IPS DF 4.7 (cell line): ENCODE measurements around the gene LRRC28.

ENCODE experiments used
- DNase-seq: peaks from one replicate; pipeline ENCODE4 v3.0.0-alpha.2; 2013; ENCODE audit warnings: low spot score; ENCODE audit errors: extremely low read depth

LRRC28 gene

DNA sequence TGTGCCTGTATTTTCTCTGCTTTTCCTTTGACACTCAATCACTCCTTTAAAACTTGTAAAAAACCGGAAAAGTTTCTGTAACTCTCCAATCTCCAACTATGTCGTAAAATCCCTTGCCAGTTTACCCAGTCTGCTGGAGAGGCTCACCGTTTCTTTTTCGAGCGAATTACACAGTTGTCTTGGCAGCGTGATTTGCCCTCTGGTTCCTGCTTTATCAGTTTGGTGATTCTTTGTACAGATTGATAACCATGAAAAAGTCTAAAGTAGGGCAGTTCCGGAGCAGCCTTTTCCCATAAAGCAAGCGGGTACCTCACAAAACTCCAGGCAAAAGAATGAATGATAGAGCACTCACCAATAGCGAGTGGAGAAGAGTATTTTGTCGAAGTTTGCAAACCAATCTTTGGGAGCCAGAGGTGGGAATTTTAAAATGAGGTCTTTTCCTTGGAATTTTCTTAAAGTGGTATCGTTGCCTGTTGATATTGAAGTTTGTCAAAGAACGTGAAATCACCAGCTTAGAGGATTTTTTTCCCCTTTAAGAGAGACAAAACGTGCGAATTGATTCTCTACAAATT, 1.9 kb upstream of the LRRC28 start, which contains the start of gene TTC23:
TTC23 (minus strand) TSS at position 312 of the 572 bp plus-strand sequence. CDS start 20,869 bp downstream, outside the sequence.
- DNase-seq, result no peak

DNA sequence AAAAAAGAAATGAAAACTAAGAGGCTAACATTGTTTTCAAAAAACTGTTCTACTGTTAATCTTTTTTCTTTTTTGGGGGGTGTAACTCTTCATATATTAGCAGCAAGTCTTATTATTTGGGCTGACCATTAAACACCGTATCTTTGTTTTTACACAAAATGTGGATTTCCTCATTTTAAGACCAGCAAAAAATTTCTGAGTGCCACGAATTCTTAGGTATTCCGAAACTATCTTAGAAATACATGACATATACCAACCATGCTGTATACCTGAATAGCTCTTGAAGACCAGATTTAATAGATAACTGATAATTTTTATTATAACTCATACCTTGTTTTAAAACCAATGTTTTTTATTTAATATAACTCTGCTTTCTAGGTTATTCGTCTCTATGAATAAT, 1.3 kb upstream of the LRRC28 start:
- DNase-seq, result no peak

DNA sequence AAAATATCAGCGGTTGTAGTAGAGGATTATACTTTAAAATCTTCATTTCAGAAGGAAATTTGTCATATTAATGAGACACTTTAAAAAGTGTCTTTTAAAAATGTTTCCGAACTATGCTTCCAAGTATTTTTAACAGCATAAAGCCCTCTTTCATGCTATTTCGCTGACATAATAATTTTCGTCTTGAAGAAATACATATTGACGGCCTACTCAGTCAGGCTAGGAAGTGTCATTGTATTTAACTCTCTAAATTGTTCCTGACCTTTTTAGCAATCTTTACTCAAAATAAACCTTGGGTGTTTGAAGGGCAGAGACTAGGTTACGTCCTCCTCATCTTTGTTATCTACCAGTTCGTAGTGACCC, 806 bp upstream of the LRRC28 start:
- no peak for DNase-seq

DNA sequence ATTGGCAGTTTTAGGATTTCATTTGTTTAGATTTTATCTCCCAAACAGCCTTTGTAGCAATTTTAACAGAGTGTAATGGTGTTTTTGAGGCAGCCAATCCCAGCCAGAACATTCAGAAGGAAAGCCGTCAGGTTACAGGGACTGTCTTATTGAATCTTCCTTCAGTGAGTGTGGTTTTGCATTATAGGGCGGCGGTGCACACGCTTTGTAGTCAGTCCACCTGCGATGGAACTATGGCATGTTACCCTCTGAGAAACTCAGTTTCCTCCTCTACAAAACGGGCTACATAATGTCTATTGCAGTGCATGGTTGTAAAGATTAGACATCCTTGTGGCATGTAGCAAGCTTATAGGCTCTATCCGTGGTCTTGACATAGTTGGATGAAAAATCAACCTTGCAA, 1.0 kb downstream of the LRRC28 start:
- DNase-seq, result no peak

DNA sequence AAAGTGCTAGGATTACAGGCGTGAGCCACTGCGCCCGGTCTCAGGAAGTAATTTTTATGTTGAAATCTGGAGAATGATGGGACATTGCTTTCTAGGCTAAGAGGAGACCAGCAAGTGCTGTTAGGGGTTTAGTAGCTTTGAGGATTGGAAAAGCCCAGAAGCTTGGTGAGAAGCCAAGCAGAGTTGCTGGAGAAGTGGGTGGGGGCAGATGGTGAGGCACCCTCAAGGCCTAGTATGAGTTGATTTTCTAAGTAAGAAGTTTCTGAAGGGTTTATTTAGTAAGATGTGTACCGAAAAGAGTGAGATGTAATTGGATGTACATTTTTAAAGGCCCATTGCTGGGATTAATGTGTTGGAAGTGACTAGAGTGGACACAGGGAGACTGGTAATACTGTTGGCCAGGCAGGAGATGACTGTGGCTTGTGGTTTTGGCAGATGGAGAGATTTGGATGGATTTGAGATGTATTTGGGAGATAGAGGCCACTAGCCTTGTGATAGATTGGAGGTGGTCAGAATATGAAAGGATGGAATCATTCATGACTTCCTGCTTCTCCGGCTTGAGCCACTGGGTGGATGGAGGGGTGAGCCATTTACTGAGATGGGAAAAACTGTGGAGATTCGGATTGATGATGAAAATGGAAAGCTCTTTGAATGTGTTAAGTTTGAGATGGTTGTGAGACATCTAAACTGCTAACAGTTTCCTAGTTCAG, 2.3 kb downstream of the LRRC28 start:
- no peak for DNase-seq

DNA sequence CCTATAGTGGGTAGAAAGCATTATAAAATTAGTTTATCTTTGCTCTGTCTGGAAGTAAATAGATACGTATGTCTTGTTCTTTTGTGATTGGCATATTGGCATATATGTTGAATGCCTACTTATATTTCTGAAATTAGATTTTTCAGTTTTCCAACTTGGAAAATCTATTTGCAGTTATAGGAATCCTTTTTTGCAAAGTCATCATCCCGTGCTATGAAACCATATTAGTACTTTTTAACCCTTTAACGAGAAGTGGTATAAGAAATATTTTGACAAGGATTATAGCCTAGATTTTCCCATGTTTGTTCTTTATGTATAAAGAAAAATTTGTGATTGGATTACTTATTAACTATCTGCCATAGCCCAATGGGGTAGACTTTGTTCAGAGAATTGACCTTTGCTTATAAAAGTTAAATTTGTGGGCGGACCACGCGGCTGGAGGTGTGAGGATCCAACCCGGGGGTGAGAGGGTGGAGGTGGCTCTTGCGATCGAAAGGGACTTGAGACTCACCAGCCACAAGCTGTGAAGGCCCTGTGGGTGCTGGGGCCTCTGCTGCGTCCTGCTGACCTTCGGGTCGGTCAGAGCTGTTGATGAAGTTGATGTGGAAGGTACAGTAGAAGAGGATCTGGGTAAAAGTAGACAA, 5.9 kb downstream of the LRRC28 start:
- no peak for DNase-seq

DNA sequence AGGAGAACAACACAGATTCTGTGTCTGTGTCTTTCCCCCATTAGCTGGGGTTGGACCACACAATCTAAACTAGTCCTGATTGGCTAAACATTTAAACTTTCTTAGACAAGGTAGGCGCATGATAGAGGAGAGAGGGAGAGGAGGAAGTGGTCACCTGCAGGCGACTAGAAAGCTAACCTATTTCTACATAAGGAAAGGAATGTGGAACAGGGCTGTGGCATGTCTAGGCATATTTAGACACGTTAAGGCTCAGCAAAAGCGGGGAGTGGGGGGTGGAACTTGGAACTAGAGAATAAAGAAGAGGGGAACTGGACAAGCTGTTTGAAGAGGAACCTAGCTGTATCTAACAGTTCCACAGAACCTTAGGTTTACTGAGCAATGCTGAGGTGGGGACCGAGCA, 12.8 kb downstream of the LRRC28 start:
- no peak for DNase-seq

GRCh38 chr15:99265541-99266070, 14.3 kb downstream of the LRRC28 start:
- DNase-seq, result no peak

DNA sequence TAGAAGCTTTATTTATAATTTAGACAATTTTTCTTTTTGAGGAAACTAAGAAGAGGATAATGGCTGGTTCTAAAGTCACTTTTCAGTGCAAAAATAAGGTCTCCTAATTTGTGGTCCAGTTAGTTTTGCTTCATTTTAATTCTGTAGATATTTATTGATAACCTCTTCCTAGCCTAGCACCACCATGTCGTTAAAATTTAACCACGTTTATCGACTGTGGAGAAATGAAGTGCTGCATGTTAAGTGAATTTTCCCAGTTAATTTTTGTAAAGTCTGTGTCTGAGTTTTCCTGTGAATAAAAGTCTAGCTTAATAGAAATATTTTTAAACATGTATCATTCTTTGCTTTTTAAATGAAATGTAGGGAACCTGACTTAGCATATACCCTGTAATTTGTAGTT, 16.7 kb downstream of the LRRC28 start:
- no peak for DNase-seq

GRCh38 chr15:99268431-99268830, 17.1 kb downstream of the LRRC28 start:
- no peak for DNase-seq

- DNase-seq, result no peak
Observed at GRCh38 chr15:99273801-99274200, 22.5 kb downstream of the LRRC28 start.

GRCh38 chr15:99275061-99275460, 23.8 kb downstream of the LRRC28 start:
- DNase-seq, result no peak

DNA sequence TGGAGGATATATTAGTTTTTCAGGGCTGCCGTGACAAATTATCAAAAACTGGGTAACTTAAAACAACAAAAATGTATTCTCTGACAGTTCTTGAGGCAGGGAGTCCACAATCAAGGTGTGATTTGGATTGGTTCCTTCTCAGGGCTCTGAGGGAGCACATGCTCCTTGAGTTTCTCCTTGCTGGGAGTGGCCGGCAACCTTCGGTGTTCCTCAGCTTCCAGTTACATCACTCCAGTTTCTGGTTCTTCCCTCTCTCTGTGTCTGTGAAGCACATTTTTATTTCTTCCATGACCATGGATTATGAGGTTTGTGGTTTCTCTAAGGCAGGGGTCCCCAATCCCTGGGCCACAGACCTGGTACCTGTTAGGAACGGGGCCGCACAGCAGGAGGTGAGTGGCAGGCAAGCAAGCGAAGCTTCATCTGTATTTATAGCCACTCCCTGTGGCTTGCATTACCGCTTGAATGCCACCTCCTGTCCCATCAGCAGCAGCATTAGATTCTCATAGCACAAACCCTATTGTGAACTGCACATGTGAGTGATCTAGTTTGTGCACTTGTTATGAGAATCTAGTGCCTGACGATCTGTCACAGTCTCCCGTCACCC, 24.3 kb downstream of the LRRC28 start:
- DNase-seq, result no peak

DNA sequence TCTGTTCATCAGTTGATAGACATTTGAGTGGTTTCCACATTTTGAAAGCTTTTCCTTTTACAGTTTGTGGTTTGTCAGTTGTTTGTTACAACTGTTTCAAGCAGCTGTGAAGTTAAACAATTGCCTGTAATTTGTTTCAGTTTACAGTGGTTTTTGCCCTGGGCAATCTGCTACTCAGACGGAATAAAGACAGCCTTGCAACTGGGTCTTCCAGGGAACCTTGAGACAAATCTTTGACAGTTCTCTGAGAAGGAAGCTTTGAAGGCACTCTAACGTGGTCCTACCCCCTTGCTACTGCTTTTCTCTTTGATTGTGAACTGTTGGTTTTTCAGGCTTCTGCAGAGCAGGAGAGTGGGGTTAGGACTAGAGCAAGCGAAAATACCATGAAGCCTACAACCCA, 28.0 kb downstream of the LRRC28 start:
- no peak for DNase-seq

GRCh38 chr15:99279827-99280226, 28.5 kb downstream of the LRRC28 start:
- DNase-seq, result no peak

DNA sequence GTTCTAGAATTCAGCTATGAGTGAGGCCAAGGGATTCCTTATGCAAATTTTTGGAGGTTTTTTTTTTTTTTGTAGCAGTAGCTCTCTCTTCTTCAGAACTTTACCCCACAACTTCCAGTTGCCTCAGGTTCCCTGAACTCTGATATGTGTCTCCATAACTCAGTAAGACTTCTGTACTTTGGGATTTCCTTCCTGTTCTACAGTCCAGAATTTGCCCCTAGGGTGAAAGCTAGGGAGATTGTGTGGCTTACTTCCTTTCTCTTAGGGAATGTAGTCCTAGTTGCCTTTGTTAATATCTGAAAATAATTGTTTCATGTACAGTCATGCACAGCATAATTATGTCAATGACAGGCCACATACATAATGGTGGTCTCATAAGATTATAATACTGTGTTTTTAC, 30.8 kb downstream of the LRRC28 start:
- DNase-seq, result no peak

DNA sequence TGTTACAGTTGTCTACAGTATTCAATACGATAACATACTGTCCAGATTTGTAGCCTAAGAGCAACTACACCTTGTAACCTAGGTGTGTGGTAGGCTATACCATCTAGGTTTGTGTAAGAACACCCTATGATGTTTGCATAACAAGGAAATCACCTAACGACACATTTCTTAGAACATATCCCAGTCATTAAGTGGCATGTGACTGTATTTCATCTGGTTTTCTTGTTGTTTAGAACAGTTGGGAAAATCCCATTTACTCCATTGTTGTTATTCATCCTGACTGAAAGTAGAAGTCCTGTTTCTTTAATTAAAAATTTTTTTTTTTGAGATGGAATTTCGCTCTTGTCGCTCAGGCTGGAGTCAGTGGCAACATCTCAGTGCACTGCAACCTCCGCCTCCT, 31.3 kb downstream of the LRRC28 start:
- DNase-seq, result no peak

- DNase-seq, result no peak
Observed at GRCh38 chr15:99283717-99284116, 32.4 kb downstream of the LRRC28 start.

DNA sequence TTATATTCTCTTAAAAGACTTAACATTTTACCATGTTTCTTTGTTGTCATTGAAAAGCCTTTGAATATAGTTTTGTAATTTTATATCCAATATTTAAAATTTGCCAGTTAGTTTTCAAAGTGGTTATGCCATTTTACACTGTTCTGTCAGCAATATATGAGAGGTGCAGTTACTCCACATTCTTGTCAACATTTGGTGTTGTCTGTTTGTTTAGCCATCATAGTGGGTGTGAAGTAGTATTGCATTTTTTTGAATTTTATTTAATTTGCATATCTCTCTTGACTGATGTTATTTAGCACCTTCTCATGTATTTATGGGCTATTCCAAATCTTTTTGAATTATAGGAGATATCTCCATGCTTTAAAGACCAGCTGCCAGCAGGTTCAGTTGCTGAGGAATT, 40.4 kb downstream of the LRRC28 start:
- no peak for DNase-seq

DNA sequence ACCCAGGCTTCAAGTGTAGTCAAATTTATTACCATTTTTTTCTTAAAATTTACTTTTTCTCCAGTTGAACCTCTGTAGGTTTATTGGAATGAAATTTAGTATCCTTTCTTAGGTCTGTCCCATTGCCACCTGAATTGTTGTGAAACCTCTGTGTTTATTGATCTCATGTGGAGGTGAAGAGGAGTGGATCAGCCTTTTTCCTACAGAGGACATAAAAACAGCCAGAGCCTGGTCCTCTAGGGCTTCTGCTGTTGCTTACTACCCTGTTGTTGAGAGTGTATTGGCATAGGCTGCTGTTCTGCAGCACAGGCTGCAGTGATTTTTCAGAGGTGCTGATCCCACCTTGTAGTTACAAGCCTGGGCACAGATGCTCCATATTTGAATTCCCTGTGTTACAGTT, 44.6 kb downstream of the LRRC28 start:
- DNase-seq, result no peak

DNA sequence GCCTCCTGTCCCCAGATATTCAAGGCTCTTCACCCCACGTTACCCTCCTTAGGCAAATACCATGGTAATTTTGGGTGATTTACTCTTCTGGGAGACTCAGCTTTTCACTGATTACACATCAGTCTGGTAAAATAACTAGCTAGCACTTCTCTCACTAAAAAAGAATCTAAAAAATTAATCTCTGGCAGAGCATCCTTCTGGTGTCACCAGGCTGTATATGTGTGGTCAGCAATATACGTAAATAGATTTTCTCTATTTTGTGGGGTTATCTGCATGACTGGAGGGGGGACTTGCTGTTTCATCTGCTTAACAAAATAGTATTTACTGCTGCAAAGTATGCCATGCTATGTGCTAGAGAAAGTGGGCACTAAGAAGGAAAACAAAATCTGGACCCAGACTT, 45.1 kb downstream of the LRRC28 start:
- DNase-seq, result no peak

- no peak for DNase-seq
Observed at GRCh38 chr15:99303907-99304306, 52.6 kb downstream of the LRRC28 start.
